WTC11 (cell line): ENCODE data around the gene TMEM151B.

ENCODE experiments used
- AR ChIP-seq: fragments of 250-450 bp; sonication (Bioruptor Pico); IDR thresholded peaks from 2 replicates; pipeline ENCODE4 v1.9.0; 2021; ENCODE audit warnings: mild to moderate bottlenecking
- CTCF ChIP-seq: fragments of 200-600 bp; IDR thresholded peaks from 2 replicates; pipeline ENCODE4 v1.8.0; 2022; ENCODE audit warnings: antibody characterized with exemption
- FOXK1 ChIP-seq: sonication (generic); formaldehyde crosslinking; IDR thresholded peaks from 2 replicates; pipeline ENCODE4 v1.8.0; 2022; ENCODE audit warnings: mild to moderate bottlenecking, moderate library complexity, missing genetic modification reagents
- GTF2I ChIP-seq: fragments of 250-450 bp; sonication (Bioruptor Pico); conservative IDR thresholded peaks from 2 replicates; pipeline ENCODE4 v1.4.0; 2021; ENCODE audit warnings: mild to moderate bottlenecking
- JUN ChIP-seq: sonication (generic); formaldehyde crosslinking; IDR thresholded peaks from 2 replicates; pipeline ENCODE4 v1.8.0; 2023; ENCODE audit warnings: mild to moderate bottlenecking, missing genetic modification reagents
- MAX ChIP-seq: sonication (generic); formaldehyde crosslinking; IDR thresholded peaks from 2 replicates; pipeline ENCODE4 v1.8.0; 2022; ENCODE audit warnings: mild to moderate bottlenecking, missing genetic modification reagents
- MYBL2 ChIP-seq: sonication (generic); formaldehyde crosslinking; IDR thresholded peaks from 2 replicates; pipeline ENCODE4 v1.8.1; 2023; ENCODE audit warnings: mild to moderate bottlenecking, moderate library complexity, missing genetic modification reagents
- NFE2L1 ChIP-seq: sonication (generic); formaldehyde crosslinking; IDR thresholded peaks from 2 replicates; pipeline ENCODE4 v1.8.1; 2023; ENCODE audit warnings: missing genetic modification reagents
- TEAD4 ChIP-seq: sonication (generic); formaldehyde crosslinking; IDR thresholded peaks from 2 replicates; pipeline ENCODE4 v1.8.0; 2022; ENCODE audit warnings: mild to moderate bottlenecking, missing genetic modification reagents
- USF2 ChIP-seq: sonication (generic); formaldehyde crosslinking; IDR thresholded peaks from 2 replicates; pipeline ENCODE4 v1.8.1; 2023; ENCODE audit warnings: mild to moderate bottlenecking, missing genetic modification reagents, moderate library complexity
- ZBTB21 ChIP-seq: sonication (generic); formaldehyde crosslinking; IDR thresholded peaks from 2 replicates; pipeline ENCODE4 v1.8.1; 2023; ENCODE audit warnings: mild to moderate bottlenecking, missing genetic modification reagents, borderline replicate concordance
- ZNF121 ChIP-seq: sonication (generic); formaldehyde crosslinking; IDR thresholded peaks from 2 replicates; pipeline ENCODE4 v1.8.0; 2023; ENCODE audit warnings: missing genetic modification reagents
- ZNF138 ChIP-seq: sonication (generic); formaldehyde crosslinking; conservative IDR thresholded peaks from 2 replicates; pipeline ENCODE4 v1.8.1; 2022; ENCODE audit warnings: mild to moderate bottlenecking, moderate library complexity, missing genetic modification reagents

GRCh38 chr6:44284121-44284520, 13.9 kb downstream of the TMEM151B start:
- TF ChIP-seq CTCF (no peak), MAX (no peak), USF2 (no peak), MYBL2 (CRISPR knock-in tag) (no peak), JUN (no peak), ZNF138 (no peak), NFE2L1 (CRISPR knock-in tag) (no peak), TEAD4 (CRISPR knock-in tag) (no peak), ZBTB21 (CRISPR knock-in tag) (no peak), ZNF121 (no peak), AR (no peak), GTF2I (no peak), FOXK1 (CRISPR knock-in tag) (no peak)
